ENCODE results near the gene KSR2. TPM values are rescaled to one million over a fixed set of nuclear protein-coding genes. Genes with fewer than 3 reads are reported as not detected.

Gene KSR2
- total and polyA plus RNA-seq, 2 of the 4 experiments (the other 2 are of a cell fraction) = not detected

GRCh38 chr12:117547209-117547608 lies 421.6 kb downstream of the KSR2 start:
- Histone ChIP-seq H3K27ac (ENCODE audit: insufficient read depth, low read length) (no peak overlapping the region), H4K5ac (ENCODE audit: low read depth, low read length) (no peak overlapping the region), H3K56ac (ENCODE audit: extremely low read depth, insufficient read depth, low read length) (no peak overlapping the region), H3K9me1 (ENCODE audit: insufficient read depth, low read length) (no peaks in the 10 kb centered on the region), H3K36me3 (ENCODE audit: control insufficient read depth, insufficient read depth, low read length) (no peaks in the 10 kb centered on the region), H3K4me1 (ENCODE audit: control insufficient read depth, insufficient read depth, low read length) (no peaks in the 10 kb centered on the region), H2BK5ac (ENCODE audit: low read depth, low read length, poor library complexity, severe bottlenecking) (no peak overlapping the region), H4K91ac (ENCODE audit: insufficient read depth, low read depth, low read length) (no peak overlapping the region), H2AK5ac (ENCODE audit: low read depth, low read length) (no peak overlapping the region), H3K27me3 (ENCODE audit: control insufficient read depth, insufficient read depth, low read length) (no peaks in the 10 kb centered on the region), H3K9me3 (ENCODE audit: control insufficient read depth, insufficient read depth, low read length) (peaks cover 18% of the 10 kb centered on the region), H3K4me2 (ENCODE audit: low read depth, low read length) (no peak overlapping the region), H3K18ac (ENCODE audit: low read depth, low read length) (no peak overlapping the region), H3K9ac (ENCODE audit: low read depth, low read length) (no peak overlapping the region), H3K4ac (ENCODE audit: low read depth, low read length) (no peak overlapping the region), H3K79me1 (ENCODE audit: low read depth in 1 of 2, low read length in 2 of 2) (no peaks in the 10 kb centered on the region), H2BK20ac (ENCODE audit: low read depth, low read length) (no peak overlapping the region), H2BK120ac (ENCODE audit: low read depth, low read length) (no peak overlapping the region), H2AK9ac (replicated peaks; ENCODE audit: low read depth, low read length, poor library complexity) (no peak overlapping the region), H2AFZ (replicated peaks; ENCODE audit: low read length, poor library complexity) (no peak overlapping the region), H3K14ac (replicated peaks; ENCODE audit: low read depth, low read length) (no peak overlapping the region), H3K4me3 (ENCODE audit: insufficient read depth, low read depth, low read length) (no peak overlapping the region), H3K23ac (ENCODE audit: low read depth, low read length) (no peak overlapping the region), H2BK15ac (ENCODE audit: low read depth, low read length) (no peak overlapping the region), H4K20me1 (ENCODE audit: insufficient read depth, low read length) (no peaks in the 10 kb centered on the region), H4K8ac (ENCODE audit: low read depth in 2 of 2, low read length in 2 of 2) (no peak overlapping the region)
- dilution Hi-C loops (cut with HindIII; ENCODE audit: low sequenced_read_pairs, unreplicated experiment) = no loop called here
- in situ Hi-C loops (cut with MboI; ENCODE audit: low sequenced_read_pairs) = no loop called here
- no peak for TF ChIP-seq FOS (IDR thresholded peaks at IDR 0.05; ENCODE audit: low read depth, low read length)
- TF ChIP-seq USF2 (IDR thresholded peaks at IDR 0.05; ENCODE audit: low read depth, low read length) = no peak
- TF ChIP-seq ELK1 (IDR thresholded peaks at IDR 0.05; ENCODE audit: borderline replicate concordance, low read depth, low read length) = no peak
- TF ChIP-seq MAFK (IDR thresholded peaks at IDR 0.05; ENCODE audit: low read depth, low read length) = no peak
- no peak for TF ChIP-seq POLR2A (IDR thresholded peaks at IDR 0.05; ENCODE audit: low read depth, low read length)
- BruUV-seq (replicated peaks) = no TSS peak
- intact Hi-C loops (cut with micrococcal nuclease) = no loop called here
- ChIA-PET CTCF (no interaction called here), POLR2A (ENCODE audit: unreplicated experiment) (no interaction called here)
- DNase-seq (no peak), ATAC-seq (ENCODE audit: low read depth) (no peak)

Data from IMR-90 (cell line).